ENCODE results near the gene S100A6.

The S100A6 gene

DNA sequence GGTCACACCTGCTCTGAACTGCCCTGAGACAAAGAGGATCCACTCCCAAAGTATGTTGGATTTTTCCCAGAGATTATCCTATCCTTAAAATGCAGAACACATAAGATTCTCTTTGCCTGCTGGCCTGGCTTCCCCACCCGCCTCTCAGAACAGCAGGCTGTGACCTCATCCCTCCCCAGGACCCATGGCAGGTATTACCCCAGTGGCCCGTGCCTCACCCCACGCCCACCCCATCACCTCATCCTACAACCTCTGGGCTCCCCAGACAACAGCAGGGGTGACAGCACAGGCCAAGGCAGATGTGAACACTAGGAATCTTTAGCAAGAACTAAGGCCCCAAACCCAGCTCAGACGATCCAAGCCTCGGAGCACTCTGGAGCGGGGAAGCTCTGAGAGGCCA, 40.3 kb downstream of the S100A6 start:
- DNase-seq: no peak

DNA sequence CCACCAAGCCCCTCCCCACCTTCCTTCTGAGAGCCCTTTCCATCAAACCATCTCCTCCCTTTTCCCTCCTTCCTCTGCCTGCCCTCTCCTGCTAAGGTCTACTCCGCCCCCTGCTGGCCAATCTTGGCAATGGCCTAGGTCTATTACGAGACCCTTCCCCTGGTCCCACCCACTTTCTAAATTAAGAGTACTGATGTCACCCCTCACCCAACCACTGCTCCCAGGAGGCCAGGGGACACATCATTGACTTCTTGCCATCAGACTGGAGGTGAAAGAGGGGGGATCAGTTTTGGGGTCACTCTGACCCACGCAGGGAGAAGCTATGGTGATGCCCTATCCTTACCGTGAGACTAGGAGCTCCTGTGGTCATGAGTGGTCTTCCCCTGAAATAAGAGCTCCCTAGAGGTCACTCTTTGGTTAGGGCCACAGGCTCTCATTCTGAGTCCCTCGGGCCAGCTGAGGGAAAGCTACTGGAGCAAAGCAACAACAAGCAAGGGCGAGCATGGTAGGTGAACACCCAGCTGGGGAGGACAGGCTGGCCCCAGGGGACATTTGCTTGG, 40.7 kb downstream of the S100A6 start:
- peak; percentile 48 to 57 for DNase-seq

DNA sequence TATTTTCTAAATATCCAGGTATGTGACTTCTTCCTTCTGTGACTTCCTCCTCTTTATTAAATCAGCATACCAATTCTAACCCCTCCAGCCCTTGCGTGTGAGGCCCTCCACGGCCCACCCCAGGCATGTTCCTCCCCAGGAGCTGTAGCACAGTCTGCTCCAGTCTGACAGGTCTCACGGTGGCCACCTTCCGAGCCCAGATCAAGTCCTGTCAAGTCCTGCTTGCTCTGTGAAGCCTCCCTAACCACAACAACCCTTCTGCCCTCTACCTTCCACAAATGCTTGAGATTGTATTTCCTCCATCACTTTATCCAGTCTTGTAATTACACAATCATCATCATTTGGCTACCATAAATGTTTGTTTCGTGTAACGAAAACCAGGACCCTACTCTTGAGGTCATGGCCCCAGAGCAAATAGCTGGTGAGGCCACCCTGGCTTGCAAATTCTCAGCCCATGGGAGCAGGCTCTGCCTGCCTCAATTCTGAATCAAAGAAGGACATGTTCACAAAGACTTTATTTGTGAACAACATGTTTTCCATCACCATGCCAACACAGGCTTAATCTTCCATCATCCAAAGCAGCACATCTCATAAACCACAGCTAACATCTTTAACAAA, 42.3 kb downstream of the S100A6 start:
- DNase-seq: no peak

DNA sequence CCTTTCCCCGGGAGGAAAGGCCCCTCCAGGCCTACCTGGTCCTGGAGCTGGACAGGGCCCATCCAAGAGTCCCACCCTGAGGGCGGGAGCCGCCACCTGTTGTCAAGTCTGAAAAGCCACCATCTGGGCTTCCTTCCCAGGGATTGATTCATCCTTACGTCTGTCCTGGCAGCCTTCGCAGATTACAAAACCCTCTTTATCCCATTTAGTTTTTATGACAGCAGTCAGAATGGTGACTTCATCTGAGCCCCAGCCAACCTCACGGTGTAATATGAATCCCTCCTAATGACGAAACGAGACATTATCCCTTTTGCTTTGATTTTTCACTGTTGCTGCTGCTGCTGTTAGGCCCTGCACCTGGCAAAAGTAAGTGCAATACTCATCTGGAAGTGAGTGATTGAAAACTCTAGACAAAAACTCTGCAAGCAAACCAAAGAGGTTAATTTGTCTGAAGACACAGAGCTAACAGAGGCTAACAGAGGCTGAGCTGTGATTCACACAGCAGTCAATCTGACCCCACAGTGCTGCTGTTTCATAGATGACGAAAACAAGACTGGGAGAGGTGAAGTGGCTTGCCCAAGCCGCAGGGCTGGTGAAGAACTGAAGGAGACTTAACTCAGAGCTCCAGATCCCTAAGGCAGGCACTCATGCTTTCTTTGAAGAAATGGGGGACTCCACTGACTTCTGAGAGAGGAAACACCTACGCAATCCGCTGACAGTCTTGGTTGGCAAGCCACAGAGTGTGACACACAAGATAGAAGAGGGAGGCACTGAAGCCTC, 45.3 kb downstream of the S100A6 start:
- DNase-seq: peak; percentile 56 to 74

DNA sequence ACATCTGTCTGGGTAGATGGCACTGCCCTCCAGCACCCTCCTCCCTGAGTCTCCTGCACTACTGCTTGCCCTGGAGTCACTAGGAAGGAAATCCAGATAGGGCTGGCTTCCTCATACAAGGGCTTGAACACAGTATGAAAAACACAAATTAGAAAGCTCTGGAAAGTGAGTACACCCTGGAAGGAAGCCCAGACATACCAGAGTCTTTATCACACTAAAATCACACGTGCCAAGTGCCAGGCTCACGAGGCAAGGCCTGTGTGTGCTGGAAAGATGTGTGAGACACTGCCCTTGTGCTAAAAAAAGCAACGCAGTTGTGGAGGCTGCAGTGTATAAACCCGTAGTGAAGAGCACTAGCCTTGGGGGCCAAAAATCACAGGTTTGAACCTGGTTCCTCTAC, 47.1 kb downstream of the S100A6 start:
- no peak for DNase-seq

DNA sequence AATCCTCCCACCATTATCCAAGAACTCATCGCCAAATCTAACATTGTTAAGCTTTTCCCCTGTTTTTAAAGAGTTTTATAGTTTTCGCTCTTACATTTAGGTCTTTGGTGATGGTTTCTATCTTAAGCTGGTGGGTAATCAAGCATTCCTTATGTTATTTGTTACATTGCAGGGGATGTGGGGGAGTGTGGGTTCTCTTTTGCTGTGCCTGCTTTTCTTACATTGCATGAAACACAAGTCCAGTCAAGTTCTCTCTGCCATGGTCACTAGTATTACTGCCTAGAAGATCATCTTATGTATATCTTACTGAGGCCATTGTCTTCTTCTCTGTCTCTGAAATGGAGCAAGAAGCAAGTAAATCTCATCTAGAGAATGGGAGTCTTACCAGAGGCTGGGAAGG, 48.1 kb downstream of the S100A6 start:
- DNase-seq: no peak

DNA sequence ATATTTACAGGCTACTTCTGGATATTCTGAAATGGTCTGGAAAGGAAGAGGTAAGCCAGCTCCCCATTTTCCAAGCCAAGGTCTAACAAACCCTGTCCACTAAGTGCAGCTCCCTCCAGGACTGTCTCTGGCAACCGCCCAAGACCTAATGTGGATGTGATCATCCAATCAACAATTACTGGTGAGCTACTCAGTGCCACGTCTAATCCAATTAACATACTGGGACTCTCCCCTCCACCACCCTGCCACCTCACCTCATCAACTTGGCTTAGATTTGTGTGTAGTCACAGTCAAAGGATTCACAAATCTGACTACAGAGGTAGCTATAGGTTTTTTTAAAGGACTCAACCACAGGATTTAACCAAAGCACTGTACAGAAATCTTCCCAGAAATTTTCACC, 49.9 kb downstream of the S100A6 start:
- DNase-seq: no peak

Data from inflammatory macrophage (primary cell).